Stimulated activated CD4-positive, alpha-beta T cell treated with anti-CD3 and anti-CD28 coated beads, Interleukin-4, amount 100 ng/mL, for 4 hours (primary cell): ENCODE data around the gene NFASC.

ENCODE experiments used
- DNase-seq, 2 experiments: peaks; one replicate each; pipeline ENCODE4 v3.0.0-alpha.2; 2020

The NFASC gene

DNA sequence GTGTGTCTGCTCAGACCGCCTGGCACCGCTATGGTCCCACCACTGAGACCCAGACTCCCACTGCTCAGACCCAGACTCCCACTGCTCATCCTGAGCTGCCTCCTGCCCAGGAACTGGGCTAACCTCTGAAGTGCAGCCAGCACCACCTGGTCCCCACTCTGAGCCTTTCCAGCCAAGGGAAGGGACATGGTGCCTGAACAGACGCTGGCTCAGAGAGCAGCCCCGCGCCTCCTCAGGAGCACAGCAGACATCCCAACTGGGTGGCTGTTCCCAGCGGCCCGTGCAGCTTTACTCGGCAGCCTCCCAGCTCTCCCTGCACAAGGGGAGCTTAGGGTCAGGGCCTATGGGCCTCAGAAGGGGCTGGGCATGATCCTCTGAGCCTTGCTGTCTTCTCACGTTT lies 144.6 kb downstream of the NFASC start:
- DNase-seq: no peak

DNA sequence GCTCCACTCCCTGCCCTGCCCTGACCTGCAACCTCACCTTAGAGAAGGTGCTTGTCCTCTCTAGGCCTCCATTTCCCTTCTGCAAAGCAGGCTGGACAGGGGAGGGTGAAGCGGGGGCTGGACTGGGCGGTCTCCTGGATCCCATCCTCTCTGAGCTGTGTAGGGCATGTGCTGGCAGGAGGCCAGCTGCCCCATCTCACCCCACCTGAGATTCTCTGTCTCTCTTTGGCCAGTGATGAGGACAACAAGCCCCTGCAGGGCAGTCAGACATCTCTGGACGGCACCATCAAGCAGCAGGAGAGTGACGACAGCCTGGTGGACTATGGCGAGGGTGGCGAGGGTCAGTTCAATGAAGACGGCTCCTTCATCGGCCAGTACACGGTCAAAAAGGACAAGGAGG lies 145.4 kb downstream of the NFASC start:
- no peak for DNase-seq

- DNase-seq: no peak
Measured at GRCh38 chr1:205016584-205016983, 145.9 kb downstream of the NFASC start.

DNA sequence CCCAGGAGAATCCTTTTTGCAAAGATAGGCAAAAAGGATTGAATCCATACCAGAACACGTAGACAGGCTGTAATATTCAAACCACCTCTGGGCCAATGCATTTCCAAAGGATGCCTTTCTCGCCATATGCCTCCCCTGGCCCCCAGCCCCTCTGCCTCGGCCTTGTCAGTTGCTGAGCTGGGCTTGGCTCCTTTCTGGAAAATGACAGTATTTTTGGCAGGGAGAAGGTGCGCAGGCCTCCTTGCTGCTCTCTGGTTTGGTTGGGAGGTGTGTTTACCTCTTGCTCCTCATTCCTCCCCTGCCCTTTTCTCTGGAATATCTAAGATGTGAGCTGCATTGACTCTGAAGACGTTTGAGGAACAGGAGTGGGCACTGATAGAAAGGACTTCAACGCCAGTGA lies 146.3 kb downstream of the NFASC start:
- DNase-seq: no peak

- no peak for DNase-seq
Measured at GRCh38 chr1:205017766-205018165, 147.1 kb downstream of the NFASC start.

GRCh38 chr1:205018381-205018780 lies 147.7 kb downstream of the NFASC start:
- no peak for DNase-seq

- no peak for DNase-seq
Measured at GRCh38 chr1:205020466-205020865, 149.8 kb downstream of the NFASC start.

GRCh38 chr1:205024679-205025078 lies 154.0 kb downstream of the NFASC start:
- DNase-seq: no peak

DNA sequence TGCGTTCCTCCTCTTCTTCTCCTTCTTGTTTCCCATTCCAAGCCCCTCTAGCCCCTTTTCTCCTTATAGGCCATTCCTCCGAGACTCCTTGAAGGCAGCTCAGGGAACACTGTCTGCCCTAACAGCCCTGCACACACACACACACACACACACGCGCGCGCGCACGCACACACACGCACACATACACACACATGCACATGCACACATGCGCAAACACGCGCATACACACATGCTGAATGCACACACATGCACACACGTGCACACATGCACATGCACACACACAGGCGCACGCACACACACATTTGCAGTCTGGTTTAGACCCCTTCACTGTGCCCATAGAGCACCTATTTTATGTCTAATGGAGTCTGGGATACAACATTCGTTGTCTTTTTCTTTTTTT lies 154.6 kb downstream of the NFASC start:
- no peak for DNase-seq

DNA sequence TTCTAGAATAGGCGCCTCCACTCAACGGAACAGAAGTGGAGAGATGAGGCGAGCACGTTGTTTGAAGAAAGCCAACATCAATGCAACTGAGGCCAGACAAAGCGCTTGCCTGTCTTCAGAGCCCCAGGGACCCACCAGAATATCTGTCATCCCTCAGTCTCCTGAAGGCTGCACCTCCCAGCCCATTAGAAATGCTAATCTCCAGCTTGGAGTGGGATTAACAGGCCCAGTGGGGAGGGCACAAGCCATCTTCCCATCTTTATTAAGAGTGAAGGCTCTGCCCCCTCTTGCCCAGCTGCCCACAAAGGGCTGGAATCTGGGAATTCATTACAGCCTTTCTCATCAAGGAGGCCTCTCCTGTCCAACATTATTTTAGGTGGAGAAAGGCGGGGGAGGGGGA lies 155.5 kb downstream of the NFASC start:
- no peak for DNase-seq

GRCh38 chr1:205028390-205028789 lies 157.7 kb downstream of the NFASC start:
- no peak for DNase-seq

- no peak for DNase-seq
Measured at GRCh38 chr1:205028924-205029323, 158.3 kb downstream of the NFASC start.

DNA sequence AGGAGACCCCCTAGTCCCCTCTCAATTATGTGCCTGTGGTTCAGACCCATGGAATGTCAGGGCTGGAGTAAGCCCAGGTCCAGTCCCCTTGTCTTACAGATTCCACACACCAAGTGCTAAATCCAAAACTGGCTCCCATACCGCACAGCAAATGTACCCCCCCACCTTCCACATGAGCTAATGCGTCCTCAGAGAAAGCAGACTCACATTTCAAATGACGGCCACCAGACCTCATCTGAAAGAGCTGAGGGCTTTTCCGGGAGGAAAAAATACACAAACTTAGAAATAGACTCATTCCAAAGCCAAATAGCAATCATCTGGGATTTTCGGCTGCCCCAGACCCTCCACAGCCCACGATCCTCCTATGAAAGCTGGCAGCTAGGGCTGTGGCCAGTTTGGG lies 159.6 kb downstream of the NFASC start:
- no peak for DNase-seq

DNA sequence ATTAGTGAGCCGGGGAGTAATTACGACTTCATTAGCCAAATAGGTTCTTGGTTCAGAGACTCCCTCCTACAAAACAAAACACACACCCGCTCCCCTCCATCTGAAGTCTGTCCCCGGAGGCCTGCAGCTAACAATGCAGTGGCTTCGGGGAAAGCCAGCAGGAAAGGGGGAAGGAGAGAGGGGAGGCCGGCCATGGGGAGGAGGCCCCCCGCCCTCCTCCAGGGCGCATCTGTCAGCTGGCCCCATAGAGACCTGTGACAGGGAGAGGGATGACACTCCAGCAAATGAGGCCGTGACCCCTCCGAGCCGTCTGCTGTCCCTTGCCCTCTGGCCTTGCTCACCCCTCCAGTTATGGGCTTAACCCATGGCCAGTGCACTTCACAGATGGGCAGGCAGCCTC lies 160.2 kb downstream of the NFASC start:
- DNase-seq: no peak

- DNase-seq: no peak
Measured at GRCh38 chr1:205032508-205032907, 161.8 kb downstream of the NFASC start.

GRCh38 chr1:205037539-205037938 lies 166.9 kb downstream of the NFASC start:
- no peak for DNase-seq

- DNase-seq: no peak
Measured at GRCh38 chr1:205038132-205038786, 167.6 kb downstream of the NFASC start.

DNA sequence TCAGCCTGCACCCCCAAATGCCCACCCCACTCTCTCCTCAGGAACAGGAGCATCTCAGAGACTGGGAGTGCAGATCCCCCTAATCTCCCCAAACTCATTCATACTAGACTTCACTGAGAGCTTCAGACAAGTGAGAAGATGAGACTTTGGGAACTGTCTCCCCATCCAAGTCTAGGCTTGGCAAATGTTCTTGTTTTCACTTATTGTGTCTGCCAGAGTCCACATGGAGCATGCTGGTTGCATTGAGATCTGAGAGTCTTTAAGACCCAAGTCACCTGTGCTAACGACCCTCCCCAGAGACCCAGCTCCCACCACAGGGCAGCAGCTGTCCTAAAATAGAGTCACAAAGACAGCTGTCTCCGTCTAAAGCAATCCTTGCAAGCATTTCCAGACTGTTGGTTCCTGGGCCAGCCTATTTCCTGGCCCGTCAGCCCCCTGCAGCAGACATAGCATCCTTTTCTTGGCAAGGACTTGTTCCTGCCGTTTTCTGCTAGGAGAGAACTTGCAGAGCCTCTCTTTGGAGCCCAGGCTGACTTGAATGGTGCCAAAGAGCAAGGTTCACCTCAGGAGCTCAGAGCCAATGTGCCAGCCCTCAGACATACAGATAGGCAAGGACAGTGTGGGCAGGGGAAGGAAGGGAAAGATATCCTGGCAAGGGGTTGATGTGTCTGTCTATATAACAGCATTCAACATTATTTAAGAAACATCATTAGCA lies 170.5 kb downstream of the NFASC start:
- DNase-seq: no peak

- no peak for DNase-seq
Measured at GRCh38 chr1:205041998-205042910, 171.6 kb downstream of the NFASC start.

- DNase-seq: no peak
Measured at GRCh38 chr1:205042911-205043806, 172.5 kb downstream of the NFASC start, which contains the start of gene CNTN2. TSS of gene CNTN2 (plus strand) at chr1:205043212. CDS start at chr1:205053186, 9,974 bp downstream.

GRCh38 chr1:205043866-205044265 lies 173.2 kb downstream of the NFASC start:
- no peak for DNase-seq

DNA sequence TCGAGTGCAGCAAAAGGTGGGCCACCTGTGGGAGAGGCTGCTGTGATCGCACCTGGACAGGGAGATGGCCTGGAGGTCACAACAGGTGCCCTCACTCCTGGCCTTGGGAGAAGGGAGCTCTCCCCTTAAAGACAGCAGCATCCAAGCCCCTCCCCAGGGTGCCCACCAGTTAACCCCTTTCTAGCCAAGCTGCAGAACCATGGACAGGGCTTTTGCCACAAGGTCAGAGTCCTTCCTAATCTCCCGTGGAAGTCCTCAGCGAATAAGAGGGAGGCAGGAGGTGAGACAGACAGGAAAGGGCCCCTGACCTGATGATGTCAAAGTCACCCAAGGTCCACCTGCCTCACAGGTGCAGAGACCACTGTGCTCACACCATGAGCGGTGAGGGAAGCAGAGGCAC lies 174.1 kb downstream of the NFASC start:
- DNase-seq: no peak

GRCh38 chr1:205045146-205045545 lies 174.5 kb downstream of the NFASC start:
- no peak for DNase-seq
